Muscle layer of duodenum (tissue), 2 donors: ENCODE data around the gene VGLL1.

Experiments
- H3K27ac ChIP-seq: one replicate; pipeline ENCODE4 v1.7.0; 2013; ENCODE audit warnings: mild to moderate bottlenecking, low read length
- H3K27me3 ChIP-seq: one replicate; pipeline ENCODE4 v1.7.0; 2013; ENCODE audit warnings: low read depth, mild to moderate bottlenecking, control low read depth, low read length
- H3K36me3 ChIP-seq, 2 donors: one replicate each; pipeline ENCODE4 v1.7.0; 2013; ENCODE audit warnings: low read length in 2 of 2, control low read depth in 1 of 2, mild to moderate bottlenecking in 1 of 2; ENCODE audit not compliant: insufficient read depth in 2 of 2, control insufficient read depth in 1 of 2
- H3K4me1 ChIP-seq, 2 donors: one replicate each; pipeline ENCODE4 v1.7.0; 2013; ENCODE audit warnings: low read length in 2 of 2, mild to moderate bottlenecking in 2 of 2, control low read depth in 1 of 2, moderate library complexity in 1 of 2; ENCODE audit not compliant: insufficient read depth in 2 of 2, control insufficient read depth in 1 of 2
- H3K4me3 ChIP-seq, 2 donors: one replicate each; pipeline ENCODE4 v1.7.0; 2013; ENCODE audit warnings: low read length in 2 of 2, low read depth in 1 of 2, mild to moderate bottlenecking in 1 of 2
- H3K9me3 ChIP-seq, 2 donors: one replicate each; pipeline ENCODE4 v1.7.0; 2013; ENCODE audit warnings: low read length in 2 of 2, control low read depth in 1 of 2, mild to moderate bottlenecking in 1 of 2; ENCODE audit not compliant: control insufficient read depth in 1 of 2
- donor health status: healthy.

The VGLL1 gene

GRCh38 chrX:136531951-136532350 lies at the start of gene VGLL1:
TSS of gene VGLL1 (plus strand) at chrX:136532215. CDS start at chrX:136536021, 3,806 bp downstream.
- Histone ChIP-seq H3K4me1 (no peaks in the 10 kb centered on the region), H3K4me3 (no peak within 1 kb of the TSS), H3K27me3 (no peaks in the 10 kb centered on the region), H3K9me3 (no peaks in the 10 kb centered on the region), H3K27ac (no peak within 1 kb of the TSS), H3K36me3 (no peaks in the 10 kb centered on the region)

- H3K36me3 ChIP-seq = no peaks in the 10 kb centered on the region
- H3K27me3 ChIP-seq = no peaks in the 10 kb centered on the region
- no peaks in the 10 kb centered on the region for H3K4me1 ChIP-seq
- H3K27ac ChIP-seq = no peak within 1 kb of the TSS
- no peak within 1 kb of the TSS for H3K4me3 ChIP-seq
- no peaks in the 10 kb centered on the region for H3K9me3 ChIP-seq
Observed at GRCh38 chrX:136487647-136488046, 44.4 kb upstream of the VGLL1 start, which contains the start of gene BRS3. TSS of gene BRS3 (plus strand) at chrX:136487947. CDS start at chrX:136488115, 168 bp downstream.

GRCh38 chrX:136488706-136489105 lies 43.3 kb upstream of the VGLL1 start:
- Histone ChIP-seq H3K27me3 (no peaks in the 10 kb centered on the region), H3K9me3 (no peaks in the 10 kb centered on the region), H3K4me1 (no peaks in the 10 kb centered on the region)

GRCh38 chrX:136491832-136492231 lies 40.2 kb upstream of the VGLL1 start:
- Histone ChIP-seq H3K4me3 (no peak overlapping the region), H3K36me3 (no peaks in the 10 kb centered on the region), H3K27ac (no peak overlapping the region), H3K4me1 (no peaks in the 10 kb centered on the region), H3K27me3 (no peaks in the 10 kb centered on the region), H3K9me3 (no peaks in the 10 kb centered on the region)

More at GRCh38 chrX:136488706-136489105, 43.3 kb upstream of the VGLL1 start:
- Histone ChIP-seq H3K4me3 (no peak overlapping the region), H3K27ac (no peak overlapping the region), H3K36me3 (no peaks in the 10 kb centered on the region)

GRCh38 chrX:136493011-136493410 lies 39.0 kb upstream of the VGLL1 start:
- no peaks in the 10 kb centered on the region for H3K4me1 ChIP-seq
- H3K9me3 ChIP-seq = no peaks in the 10 kb centered on the region
- no peaks in the 10 kb centered on the region for H3K27me3 ChIP-seq
- H3K27ac ChIP-seq = no peak overlapping the region
- H3K36me3 ChIP-seq = no peaks in the 10 kb centered on the region
- no peak overlapping the region for H3K4me3 ChIP-seq

GRCh38 chrX:136495043-136495442 lies 37.0 kb upstream of the VGLL1 start:
- Histone ChIP-seq H3K27me3 (no peaks in the 10 kb centered on the region), H3K4me1 (no peaks in the 10 kb centered on the region), H3K36me3 (no peaks in the 10 kb centered on the region), H3K4me3 (no peak overlapping the region), H3K27ac (no peak overlapping the region), H3K9me3 (no peaks in the 10 kb centered on the region)

- Histone ChIP-seq H3K27ac (peak overlapping the region; percentile 95), H3K27me3 (no peaks in the 10 kb centered on the region), H3K4me3 (peak overlapping the region; percentile 79 to 84), H3K9me3 (no peaks in the 10 kb centered on the region), H3K36me3 (peaks cover 6 to 7% of the 10 kb centered on the region in 2 donors), H3K4me1 (no peaks in the 10 kb centered on the region)
Observed at GRCh38 chrX:136496186-136496763, 35.7 kb upstream of the VGLL1 start.

GRCh38 chrX:136496764-136497555 lies 35.1 kb upstream of the VGLL1 start:
- H3K27ac ChIP-seq = peak overlapping the region; percentile 95
- H3K4me1 ChIP-seq = no peaks in the 10 kb centered on the region
- no peaks in the 10 kb centered on the region for H3K9me3 ChIP-seq

GRCh38 chrX:136497556-136498052 lies 34.4 kb upstream of the VGLL1 start, which contains the start of gene HTATSF1:
TSS of gene HTATSF1 (plus strand) at chrX:136497592. CDS start at chrX:136497685, 93 bp downstream.
- Histone ChIP-seq H3K27me3 (no peaks in the 10 kb centered on the region), H3K27ac (peak within 1 kb of the TSS; percentile 95), H3K4me1 (no peaks in the 10 kb centered on the region), H3K9me3 (no peaks in the 10 kb centered on the region), H3K4me3 (peak within 1 kb of the TSS; percentile 79 to 84), H3K36me3 (peaks cover 9 to 11% of the 10 kb centered on the region in 2 donors)

More at GRCh38 chrX:136496764-136497555, 35.1 kb upstream of the VGLL1 start:
- no peaks in the 10 kb centered on the region for H3K27me3 ChIP-seq
- peak overlapping the region; percentile 79 to 84 for H3K4me3 ChIP-seq
- H3K36me3 ChIP-seq = peaks cover 8 to 11% of the 10 kb centered on the region in 2 donors

- no peak overlapping the region for H3K27ac ChIP-seq
- H3K9me3 ChIP-seq = no peaks in the 10 kb centered on the region
- no peak overlapping the region for H3K4me3 ChIP-seq
- no peaks in the 10 kb centered on the region for H3K27me3 ChIP-seq
- H3K36me3 ChIP-seq = no peaks in the 10 kb centered on the region
- H3K4me1 ChIP-seq = no peaks in the 10 kb centered on the region
Observed at GRCh38 chrX:136519069-136519468, 12.9 kb upstream of the VGLL1 start.

- peaks cover 3 to 4% of the 10 kb centered on the region in 2 donors for H3K4me1 ChIP-seq
- H3K27ac ChIP-seq = no peak overlapping the region
- H3K27me3 ChIP-seq = no peaks in the 10 kb centered on the region
- no peaks in the 10 kb centered on the region for H3K36me3 ChIP-seq
- H3K9me3 ChIP-seq = no peaks in the 10 kb centered on the region
- no peak overlapping the region for H3K4me3 ChIP-seq
Observed at GRCh38 chrX:136523770-136524169, 8.2 kb upstream of the VGLL1 start.
